Chondrocyte (in vitro differentiated cells): ENCODE measurements around the gene TAF11L13. TPM values are rescaled to one million over a fixed set of nuclear protein-coding genes. Genes with fewer than 3 reads are reported as not detected.

Experiments
- DNase-seq: peaks from one replicate; pipeline ENCODE4 v3.0.0; 2021; ENCODE audit warnings: mixed read lengths, low spot score
- H3K27ac Mint-ChIP-seq: one replicate; pipeline ENCODE4 v1.8.0; 2021; ENCODE audit warnings: mild to moderate bottlenecking, moderate library complexity, mixed read lengths; ENCODE audit not compliant: unreplicated experiment
- H3K27me3 Mint-ChIP-seq: 2 replicates; pipeline ENCODE4 v1.8.0; 2021; ENCODE audit warnings: low read depth, mixed read lengths
- H3K36me3 Mint-ChIP-seq: 2 replicates; pipeline ENCODE4 v1.8.0; 2021; ENCODE audit warnings: low read depth, mixed read lengths
- H3K4me1 Mint-ChIP-seq: 2 replicates; pipeline ENCODE4 v1.8.0; 2021; ENCODE audit warnings: low read depth, mild to moderate bottlenecking, mixed read lengths
- H3K4me3 Mint-ChIP-seq: one replicate; pipeline ENCODE4 v1.8.0; 2021; ENCODE audit warnings: mild to moderate bottlenecking, moderate library complexity, mixed read lengths; ENCODE audit not compliant: unreplicated experiment
- H3K9me3 Mint-ChIP-seq: 2 replicates; pipeline ENCODE4 v1.8.0; 2021; ENCODE audit warnings: low read depth, mixed read lengths
- CTCF ChIP-seq: fragments of 200-600 bp; sonication (generic); IDR thresholded peaks from 2 replicates; pipeline ENCODE4 v1.5.0; 2021; ENCODE audit warnings: antibody characterized with exemption, mild to moderate bottlenecking, moderate library complexity
- total RNA-seq: library from RNA; stranded (reverse); gene quantifications from 3 replicates; pipeline ENCODE4 v1.2.1, GENCODE V29; 2021

The TAF11L13 gene
- total RNA-seq, 1 donor from 2014 or later = not detected

DNA sequence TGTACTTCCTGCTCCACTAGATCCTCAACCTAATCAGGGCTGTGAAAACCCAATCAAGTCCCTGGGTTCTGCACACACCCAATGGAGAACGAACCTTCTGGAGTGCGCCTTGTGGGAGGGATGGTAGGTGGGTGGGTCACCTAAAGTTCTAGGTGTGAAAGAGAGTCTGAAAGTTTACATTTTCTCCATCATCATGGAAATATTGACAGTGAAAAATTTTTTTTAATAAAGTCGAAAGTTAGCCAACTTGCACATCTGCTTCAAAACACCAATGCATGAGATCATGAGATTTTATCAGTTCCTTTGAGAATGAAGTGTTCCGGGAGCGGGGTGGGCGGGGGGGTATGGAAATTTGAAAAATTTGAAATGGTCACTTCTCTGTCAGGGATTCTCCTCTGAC, 24.0 kb downstream of the TAF11L13 start:
- Mint-ChIP-seq H3K9me3 (peaks cover 15% of the 10 kb centered on the region), H3K4me1 (no peaks in the 10 kb centered on the region), H3K36me3 (peaks cover 4% of the 10 kb centered on the region), H3K27me3 (no peaks in the 10 kb centered on the region), H3K27ac (no peak overlapping the region), H3K4me3 (no peak overlapping the region)
- no peak for TF ChIP-seq CTCF
- DNase-seq = no peak

DNA sequence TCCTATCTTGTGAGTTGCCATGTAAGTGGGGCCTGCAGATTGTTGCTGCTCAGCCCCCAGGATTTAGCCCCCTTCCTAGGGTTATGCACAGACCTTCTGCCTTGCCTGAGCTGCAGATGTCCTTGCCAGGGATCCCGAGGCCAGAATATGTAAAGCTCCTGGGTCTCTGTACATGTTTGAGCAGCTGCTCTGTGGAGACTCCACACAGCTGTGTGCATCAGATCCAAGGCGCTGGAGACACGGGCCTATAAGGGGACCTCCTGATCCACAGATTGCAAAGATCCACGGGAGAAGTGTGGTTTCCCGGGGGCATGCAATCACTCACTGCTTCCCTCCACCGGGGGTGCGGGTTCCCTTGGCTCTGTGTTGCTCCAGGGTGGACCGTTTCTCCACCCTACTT, 31.3 kb downstream of the TAF11L13 start:
- peaks cover 8% of the 10 kb centered on the region for H3K36me3 Mint-ChIP-seq
- no peak overlapping the region for H3K27ac Mint-ChIP-seq
- TF ChIP-seq CTCF = no peak
- no peaks in the 10 kb centered on the region for H3K4me1 Mint-ChIP-seq
- DNase-seq = no peak
- no peaks in the 10 kb centered on the region for H3K27me3 Mint-ChIP-seq
- H3K9me3 Mint-ChIP-seq = peaks cover 19% of the 10 kb centered on the region
- H3K4me3 Mint-ChIP-seq = no peak overlapping the region

DNA sequence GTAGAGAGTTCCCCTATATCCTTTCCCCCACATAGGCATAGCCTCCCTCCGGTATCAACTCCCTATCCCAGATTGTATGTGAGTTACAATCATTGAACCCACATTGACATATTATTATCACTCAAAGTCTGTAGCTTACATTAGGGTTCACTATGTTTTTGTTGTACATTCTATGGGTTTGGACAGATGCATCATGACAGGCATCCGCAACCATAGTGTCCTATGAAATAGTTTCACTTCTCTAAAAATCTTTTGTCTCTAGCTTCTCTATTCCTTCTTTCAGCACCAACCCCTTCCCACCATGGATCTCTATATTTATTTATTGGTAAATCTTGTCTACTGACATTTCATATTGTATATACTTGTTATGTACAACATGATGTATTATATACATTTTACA, 33.9 kb downstream of the TAF11L13 start:
- no peaks in the 10 kb centered on the region for H3K4me1 Mint-ChIP-seq
- H3K4me3 Mint-ChIP-seq = no peak overlapping the region
- no peak overlapping the region for H3K27ac Mint-ChIP-seq
- TF ChIP-seq CTCF = no peak
- H3K36me3 Mint-ChIP-seq = peaks cover 5% of the 10 kb centered on the region
- H3K27me3 Mint-ChIP-seq = no peaks in the 10 kb centered on the region
- H3K9me3 Mint-ChIP-seq = peaks cover 7% of the 10 kb centered on the region
- DNase-seq = no peak

GRCh38 chr5:17666726-17667235, 34.9 kb downstream of the TAF11L13 start:
- Mint-ChIP-seq H3K36me3 (peaks cover 2% of the 10 kb centered on the region), H3K27ac (no peak overlapping the region), H3K27me3 (no peaks in the 10 kb centered on the region), H3K4me1 (no peaks in the 10 kb centered on the region), H3K4me3 (no peak overlapping the region), H3K9me3 (peaks cover 3% of the 10 kb centered on the region)
- TF ChIP-seq CTCF = no peak
- DNase-seq = no peak

DNA sequence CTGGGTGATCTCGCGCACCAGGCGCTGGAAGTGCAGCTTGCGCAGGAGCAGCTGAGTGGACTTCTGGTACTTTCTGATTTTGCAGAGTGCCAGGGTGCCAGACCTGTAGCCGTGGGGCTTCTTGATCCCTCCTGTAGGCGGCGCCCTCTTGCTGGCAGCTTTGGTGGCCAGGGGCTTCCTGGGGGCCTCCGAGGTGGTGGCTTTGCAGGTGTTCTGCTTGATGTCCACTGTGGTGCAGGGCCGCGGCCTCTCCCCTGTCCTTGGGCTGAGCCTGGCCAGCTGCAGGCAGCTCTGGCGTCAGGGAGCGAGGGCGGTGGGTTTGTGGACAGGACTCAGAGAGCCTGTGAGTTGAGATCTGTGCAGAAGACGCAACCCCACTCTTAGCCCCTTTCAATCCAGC, 38.5 kb downstream of the TAF11L13 start:
- Mint-ChIP-seq H3K4me3 (no peak overlapping the region), H3K27ac (no peak overlapping the region), H3K4me1 (no peaks in the 10 kb centered on the region), H3K36me3 (peaks cover 4% of the 10 kb centered on the region), H3K27me3 (no peaks in the 10 kb centered on the region), H3K9me3 (peaks cover 11% of the 10 kb centered on the region)
- no peak for DNase-seq
- TF ChIP-seq CTCF = no peak
